OCI-LY3 (cell line): ENCODE measurements around the gene SLC39A1.
A peak's percentile ranks its signal among the peaks of the same experiment; 100 is the strongest.
"Not testable (repeated sequence)": the region's sequence is repeated elsewhere in the genome, so short reads cannot be mapped to it uniquely, and the experiment has no call there.

Experiments
- H2AFZ ChIP-seq: fragments of 200-600, 300-600 bp; shearing (Covaris generic); 2 replicates; pipeline ENCODE4 v1.6.0; 2014; ENCODE audit warnings: antibody characterized with exemption, low read depth, low read length
- H3K27ac ChIP-seq: fragments of 200-600, 300-600 bp; sonication (generic); 2 replicates; pipeline ENCODE4 v1.5.1; 2014; ENCODE audit warnings: mild to moderate bottlenecking, low read length, moderate library complexity, mixed read lengths
- H3K27me3 ChIP-seq: fragments of 200-600, 300-600 bp; sonication (generic); 2 replicates; pipeline ENCODE4 v1.6.1; 2014; ENCODE audit warnings: low read depth, low read length, mixed read lengths
- H3K36me3 ChIP-seq: fragments of 200-600, 300-600 bp; sonication (generic); replicated peaks from 2 replicates; pipeline ENCODE3; 2014; ENCODE audit warnings: low read depth, low read length, mixed read lengths
- H3K4me1 ChIP-seq: fragments of 300-600, 200-600 bp; sonication (generic); 2 replicates; pipeline ENCODE4 v1.6.1; 2014; ENCODE audit warnings: low read length, mixed read lengths
- H3K4me2 ChIP-seq: fragments of 200-600, 300-600 bp; sonication (generic); 2 replicates; pipeline ENCODE4 v1.6.1; 2014; ENCODE audit warnings: low read length, mixed read lengths
- H3K4me3 ChIP-seq: fragments of 300-600, 200-600 bp; sonication (generic); 2 replicates; pipeline ENCODE4 v1.5.1; 2014; ENCODE audit warnings: antibody characterized with exemption, mild to moderate bottlenecking, low read length, moderate library complexity
- H3K79me2 ChIP-seq: fragments of 300-600, 200-600 bp; shearing (Covaris generic); 2 replicates; pipeline ENCODE4 v1.6.1; 2014; ENCODE audit warnings: mild to moderate bottlenecking, low read length, mixed read lengths
- H3K9ac ChIP-seq: fragments of 300-600, 200-600 bp; shearing (Covaris generic); 2 replicates; pipeline ENCODE4 v1.6.0; 2014; ENCODE audit warnings: mild to moderate bottlenecking, low read length, moderate library complexity
- H3K9me3 ChIP-seq: fragments of 200-600, 300-600 bp; shearing (Covaris generic); 2 replicates; pipeline ENCODE4 v1.6.1; 2014; ENCODE audit warnings: low read length, mixed read lengths; ENCODE audit not compliant: insufficient read depth
- H4K20me1 ChIP-seq: fragments of 200-600, 300-600 bp; sonication (generic); 2 replicates; pipeline ENCODE4 v1.6.1; 2016; ENCODE audit warnings: low read length, mixed read lengths; ENCODE audit not compliant: insufficient read depth
- CTCF ChIP-seq: fragments of 200-600, 300-600 bp; sonication (generic); IDR thresholded peaks from 2 replicates; pipeline ENCODE4 v1.5.1; 2014; ENCODE audit warnings: antibody characterized with exemption, low read length, low read depth
- EZH2phosphoT487 ChIP-seq: fragments of 200-600 bp; shearing (Covaris generic); IDR thresholded peaks from 2 replicates; pipeline ENCODE4 v1.6.1; 2018; ENCODE audit warnings: antibody characterized with exemption, mixed run types, low read depth

SLC39A1 gene, protein sequence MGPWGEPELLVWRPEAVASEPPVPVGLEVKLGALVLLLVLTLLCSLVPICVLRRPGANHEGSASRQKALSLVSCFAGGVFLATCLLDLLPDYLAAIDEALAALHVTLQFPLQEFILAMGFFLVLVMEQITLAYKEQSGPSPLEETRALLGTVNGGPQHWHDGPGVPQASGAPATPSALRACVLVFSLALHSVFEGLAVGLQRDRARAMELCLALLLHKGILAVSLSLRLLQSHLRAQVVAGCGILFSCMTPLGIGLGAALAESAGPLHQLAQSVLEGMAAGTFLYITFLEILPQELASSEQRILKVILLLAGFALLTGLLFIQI

GRCh38 chr1:153963030-153963849 lies at the start of gene SLC39A1:
Gene SLC39A1 (minus strand): TSS chr1:153963537. CDS start chr1:153962715, 822 bp downstream.
- TF ChIP-seq CTCF, result no peak
- TF ChIP-seq EZH2phosphoT487, result no peak
- Histone ChIP-seq H3K4me3 (peak within 1 kb of the TSS; percentile 92), H2AFZ (peak within 1 kb of the TSS; percentile 45; the same call in 1 of the 2 replicates), H3K9me3 (no peaks in the 10 kb centered on the region), H3K79me2 (peaks cover 58% of the 10 kb centered on the region), H3K4me1 (peaks cover 40% of the 10 kb centered on the region), H3K27ac (peak within 1 kb of the TSS; percentile 77), H3K36me3 (peaks cover 27% of the 10 kb centered on the region), H4K20me1 (no peaks in the 10 kb centered on the region), H3K27me3 (no peaks in the 10 kb centered on the region), H3K4me2 (peak within 1 kb of the TSS; percentile 95), H3K9ac (peak within 1 kb of the TSS; percentile 99)

DNA sequence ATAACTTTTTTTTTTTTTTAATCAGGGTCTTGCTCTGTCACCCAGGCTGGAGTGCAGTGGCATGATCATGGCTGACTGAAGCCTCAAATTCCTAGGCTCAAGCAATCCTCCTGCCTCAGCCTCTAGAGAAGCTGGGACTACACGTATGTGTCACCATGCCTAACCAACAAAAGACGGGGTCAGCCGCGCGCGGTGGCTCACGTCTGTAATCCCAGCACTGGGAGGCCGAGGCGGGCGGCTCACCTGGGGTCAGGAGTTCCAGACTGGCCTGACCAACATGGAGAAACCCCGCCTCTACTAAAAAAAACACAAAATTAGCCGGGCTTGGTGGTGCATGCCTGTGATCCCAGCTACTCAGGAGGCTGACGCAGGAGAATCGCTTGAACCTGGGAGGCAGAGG lies 49.2 kb upstream of the SLC39A1 start:
- H3K79me2 ChIP-seq, H3K4me2 ChIP-seq, H3K27ac ChIP-seq, H3K4me1 ChIP-seq, H2AFZ ChIP-seq, H3K36me3 ChIP-seq, H3K9ac ChIP-seq, H3K9me3 ChIP-seq, H4K20me1 ChIP-seq, H3K27me3 ChIP-seq, H3K4me3 ChIP-seq: not testable (repeated sequence)

GRCh38 chr1:154012129-154012528 lies 48.8 kb upstream of the SLC39A1 start:
- no peak overlapping the region for H3K4me2 ChIP-seq
- H4K20me1 ChIP-seq, result no peaks in the 10 kb centered on the region
- no peaks in the 10 kb centered on the region for H3K27me3 ChIP-seq
- H2AFZ ChIP-seq, result no peak overlapping the region
- H3K4me3 ChIP-seq, result no peak overlapping the region
- no peak overlapping the region for H3K9ac ChIP-seq
- no peaks in the 10 kb centered on the region for H3K79me2 ChIP-seq
- no peaks in the 10 kb centered on the region for H3K4me1 ChIP-seq
- TF ChIP-seq EZH2phosphoT487, result no peak
- TF ChIP-seq CTCF, result no peak
- H3K36me3 ChIP-seq, result no peaks in the 10 kb centered on the region
- H3K9me3 ChIP-seq, result no peaks in the 10 kb centered on the region
- H3K27ac ChIP-seq, result no peak overlapping the region

DNA sequence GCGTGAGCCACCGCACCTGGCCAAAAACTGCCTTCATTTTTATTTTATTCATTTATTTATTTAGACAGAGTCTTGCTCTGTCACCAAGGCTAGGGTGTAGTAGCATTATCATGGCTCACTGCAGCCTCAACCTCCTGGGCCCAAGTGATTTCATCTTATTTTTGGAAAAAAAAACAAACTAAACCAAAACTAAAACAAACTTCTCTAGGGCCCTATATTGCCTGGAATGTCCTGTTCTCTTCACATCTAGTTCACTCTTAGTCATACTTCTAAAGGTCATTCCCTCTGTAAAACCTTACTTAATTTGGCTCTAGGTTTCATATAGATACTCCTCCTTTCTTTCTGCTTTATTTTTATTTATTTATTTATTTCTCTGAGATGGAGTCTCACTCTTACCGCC lies 42.8 kb upstream of the SLC39A1 start:
- no peaks in the 10 kb centered on the region for H3K79me2 ChIP-seq
- H3K36me3 ChIP-seq, result no peaks in the 10 kb centered on the region
- no peaks in the 10 kb centered on the region for H4K20me1 ChIP-seq
- no peak overlapping the region for H3K4me2 ChIP-seq
- no peaks in the 10 kb centered on the region for H3K4me1 ChIP-seq
- H3K4me3 ChIP-seq, result no peak overlapping the region
- no peaks in the 10 kb centered on the region for H3K27me3 ChIP-seq
- no peak overlapping the region for H2AFZ ChIP-seq
- TF ChIP-seq CTCF (no peak), EZH2phosphoT487 (no peak)
- no peak overlapping the region for H3K27ac ChIP-seq
- H3K9me3 ChIP-seq, result no peaks in the 10 kb centered on the region
- H3K9ac ChIP-seq, result no peak overlapping the region
